Muscle of back (tissue), 11 donors: ENCODE data around the gene LY86. TPM values are rescaled to one million over a fixed set of nuclear protein-coding genes. Genes with fewer than 3 reads are reported as not detected.
A peak's percentile ranks its signal among the peaks of the same experiment; 100 is the strongest.

Experiments
- DNase-seq, 3 donors: peaks; one replicate each; pipeline versions ENCODE4 v3.0.0 to v3.0.0-alpha.2; 2013
- polyA plus RNA-seq, 10 donors: library from polyadenylated mRNA; unstranded; fragments of 120-200 nt; gene quantifications; one replicate each; pipeline ENCODE4 v1.2.1, GENCODE V29; 2013; ENCODE audit not compliant: insufficient read length in 10 of 10

LY86 gene
- polyA plus RNA-seq, 10 donors: 1.5 to 4.3 (median 2.2) TPM

DNA sequence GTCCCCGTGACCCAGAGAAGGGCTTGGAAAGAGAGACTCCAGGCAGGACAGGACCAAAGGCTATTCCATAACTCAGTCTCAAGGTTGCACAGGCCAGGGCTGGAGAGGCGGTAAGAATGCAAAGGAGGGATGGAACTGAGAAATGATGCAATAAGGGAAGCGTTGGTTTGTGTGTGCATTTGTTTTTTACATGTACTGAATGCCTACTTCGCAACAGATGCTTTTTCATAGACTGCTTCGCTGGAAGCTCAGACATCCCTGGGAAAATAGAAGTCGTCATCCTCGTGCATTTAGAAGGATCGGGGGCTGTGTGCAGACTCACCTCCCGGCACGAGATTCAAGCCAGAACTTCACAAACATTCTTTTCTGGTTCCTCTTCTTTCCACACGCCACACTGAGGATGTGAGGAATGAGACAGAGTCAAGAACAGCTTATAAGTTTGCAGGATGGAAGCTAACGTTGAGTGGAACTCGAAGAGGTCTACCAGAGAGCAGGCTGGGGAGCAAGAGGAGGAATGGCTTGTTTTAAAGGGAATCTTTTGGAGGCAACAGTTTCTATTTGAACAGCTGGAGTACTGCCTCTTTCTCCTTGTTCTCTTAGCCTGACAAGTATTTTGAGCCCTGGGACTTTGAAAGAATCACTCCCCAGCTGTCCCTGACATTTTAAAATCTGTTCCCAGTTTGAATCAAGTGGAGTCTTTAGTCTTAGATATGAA is 19.3 kb upstream of the LY86 start:
- DNase-seq: no peak

DNA sequence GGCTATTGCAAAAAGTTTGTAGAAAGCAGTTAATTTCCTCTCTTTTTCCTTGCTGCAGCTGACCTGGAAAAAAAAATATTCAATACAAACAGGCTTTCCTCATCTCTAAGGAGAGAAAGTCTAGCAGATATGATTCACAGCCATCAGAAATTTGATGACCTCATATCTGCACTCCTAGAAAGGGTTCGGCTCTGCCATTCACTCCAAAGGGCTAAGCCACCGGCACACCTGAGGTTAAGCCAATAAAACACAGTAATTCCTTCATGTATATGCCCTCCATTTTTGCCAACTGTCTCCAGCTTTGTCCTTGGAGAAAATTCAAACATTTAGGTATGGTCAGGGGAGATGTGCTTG is 18.7 kb upstream of the LY86 start:
- DNase-seq: no peak

DNA sequence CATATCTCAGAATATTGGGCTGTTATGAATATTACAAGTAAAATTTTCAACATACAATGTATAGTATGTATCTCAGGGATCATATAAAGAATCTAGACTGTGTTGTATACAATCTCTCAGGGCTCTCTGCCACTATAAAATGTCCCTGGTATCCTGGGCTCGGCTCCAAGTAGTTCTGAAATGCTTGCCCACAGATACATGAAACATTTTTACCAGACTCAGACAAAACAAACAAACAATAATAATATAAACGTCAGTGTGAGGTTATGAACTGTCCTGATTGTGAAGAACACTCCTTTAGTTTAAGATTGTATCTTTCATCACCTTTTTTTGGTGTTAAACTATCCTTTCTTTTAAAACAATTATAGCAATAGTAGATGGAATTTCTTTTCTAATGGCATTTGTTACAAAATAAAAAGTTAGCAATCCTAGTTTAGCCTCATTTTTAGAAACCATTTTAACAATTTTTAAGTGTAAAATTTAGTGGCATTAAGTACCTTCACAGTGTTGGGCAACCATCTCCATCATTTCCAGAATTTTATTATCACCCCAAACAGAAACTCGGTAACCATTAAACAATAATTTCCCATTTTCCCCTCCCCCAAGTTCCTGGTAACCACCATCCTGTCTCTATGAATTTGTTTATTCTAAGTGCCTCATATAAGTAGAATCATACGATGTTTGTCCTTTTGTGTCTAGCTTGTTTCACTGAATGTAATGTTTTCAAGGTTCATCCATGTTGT is 17.4 kb upstream of the LY86 start:
- DNase-seq: no peak

DNA sequence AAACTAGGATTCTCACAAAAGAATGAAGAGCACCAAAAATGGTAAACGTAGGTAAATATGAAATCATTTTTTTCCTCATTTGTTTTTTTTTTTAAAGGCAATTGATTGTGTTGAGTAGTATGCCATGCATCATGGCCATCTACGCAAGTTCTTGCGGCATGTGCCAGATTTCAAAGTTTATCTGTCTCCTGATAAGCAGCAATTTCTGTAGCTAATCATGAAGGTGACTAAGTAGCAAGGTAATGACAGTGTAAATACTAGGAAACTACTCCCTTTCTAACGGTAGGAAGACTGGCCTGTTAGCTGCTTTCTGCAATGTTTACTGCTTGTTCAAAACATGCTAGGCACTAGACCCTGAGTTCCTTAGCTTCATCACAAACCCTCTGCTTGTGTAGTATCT is 13.4 kb upstream of the LY86 start:
- no peak for DNase-seq

DNA sequence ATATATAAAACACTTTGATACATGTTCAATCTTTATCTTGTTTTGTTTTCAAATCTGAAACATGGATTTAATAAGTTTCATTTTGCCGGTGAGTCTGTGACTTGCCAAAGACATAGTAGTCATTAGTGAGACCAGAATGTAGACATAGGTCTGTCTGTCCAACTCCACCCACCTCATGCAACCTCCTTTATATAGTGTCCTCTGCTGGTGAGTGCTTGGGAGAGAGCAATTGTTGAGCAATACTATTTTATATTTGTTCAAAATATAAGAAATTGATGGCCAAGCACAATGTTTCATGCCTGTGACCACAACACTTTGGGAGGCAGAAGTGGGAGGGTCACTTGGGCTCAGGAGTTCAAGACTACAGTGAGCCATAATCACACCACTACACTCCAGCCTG is 10.8 kb upstream of the LY86 start:
- no peak for DNase-seq

DNA sequence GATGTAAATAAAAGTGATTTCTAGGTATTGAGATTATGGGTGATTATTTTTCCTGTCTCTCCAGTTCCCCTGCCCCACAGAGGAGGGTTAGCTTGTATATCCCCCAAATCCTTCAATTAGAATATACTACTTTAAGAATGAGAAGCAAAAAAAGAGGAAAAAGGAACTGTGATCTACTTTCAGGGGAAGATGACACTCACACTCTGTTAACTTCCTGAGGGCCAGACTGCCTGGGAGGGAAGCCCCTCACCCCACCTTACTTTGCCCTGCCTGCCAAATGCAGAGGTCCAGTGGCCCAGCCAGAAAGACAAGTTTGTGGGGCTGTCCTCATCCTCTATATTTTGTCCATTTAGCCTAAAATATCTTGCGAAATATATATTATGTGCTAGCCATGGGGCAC is 9.2 kb upstream of the LY86 start:
- no peak for DNase-seq

DNA sequence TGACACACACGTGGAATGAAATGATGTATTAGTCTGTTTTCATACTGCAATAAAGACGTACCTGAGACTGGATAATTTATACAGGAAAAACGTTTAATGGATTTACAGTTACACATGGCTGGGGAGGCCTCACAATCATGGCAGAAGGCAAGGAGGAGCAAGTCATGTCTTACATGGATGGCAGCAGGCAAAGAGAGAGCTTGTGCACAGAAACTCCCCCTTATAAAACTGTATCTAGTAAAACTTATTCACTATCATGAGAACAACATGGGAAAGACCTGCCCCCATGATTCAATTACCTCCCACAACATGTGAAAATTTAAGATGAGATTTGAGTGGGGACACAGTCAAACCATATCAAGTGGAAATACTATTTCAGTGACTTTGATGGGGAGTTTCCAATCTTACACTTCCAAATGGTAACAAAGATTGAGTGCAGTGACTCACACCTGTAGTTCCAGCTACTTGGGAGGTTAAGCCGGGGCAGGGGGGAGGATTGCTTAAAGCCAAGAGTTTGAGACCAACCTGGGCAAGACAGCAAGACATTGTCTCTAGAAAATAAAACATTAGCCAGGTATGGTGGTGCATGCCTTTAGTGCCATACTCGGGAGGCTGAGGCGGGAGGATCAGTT is 8.2 kb upstream of the LY86 start:
- DNase-seq: no peak

DNA sequence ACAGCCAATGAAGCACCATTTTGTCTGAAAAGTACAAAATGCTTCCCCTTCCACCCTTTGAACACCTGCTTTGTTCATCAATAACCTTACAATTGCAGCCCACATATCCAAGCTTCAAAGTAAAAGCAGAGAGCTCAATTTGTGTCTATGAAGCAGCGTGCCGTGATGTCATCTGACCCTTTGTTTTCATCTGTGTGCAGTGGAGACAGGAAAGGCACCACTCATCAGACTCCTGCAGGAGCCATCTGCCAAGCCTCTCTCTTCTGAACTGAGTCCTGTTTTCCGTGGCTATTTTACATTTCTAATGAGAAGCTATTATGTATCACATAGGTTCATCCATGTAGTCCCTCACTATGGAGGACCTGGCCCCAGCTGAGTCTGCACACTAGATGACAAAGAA is 7.5 kb upstream of the LY86 start:
- DNase-seq: no peak

DNA sequence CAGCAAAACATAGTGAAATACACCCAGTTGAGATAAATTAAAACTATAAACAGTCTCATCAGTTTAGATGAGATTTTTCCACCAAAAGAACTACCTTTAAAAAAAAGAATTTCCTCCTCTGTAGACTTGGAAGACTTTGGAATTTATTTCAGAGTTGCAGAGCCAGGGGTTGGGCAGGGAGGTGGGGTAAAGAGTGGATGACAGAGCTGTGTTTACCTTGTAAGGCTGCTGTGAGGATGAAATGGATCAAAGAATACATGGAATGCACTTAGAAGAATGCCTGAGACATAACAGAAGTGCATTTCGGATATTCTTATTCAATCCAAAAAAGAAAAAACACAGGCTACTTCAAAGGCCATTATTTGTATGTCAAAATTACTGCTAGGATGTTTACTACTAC is 6.4 kb upstream of the LY86 start:
- no peak for DNase-seq

DNA sequence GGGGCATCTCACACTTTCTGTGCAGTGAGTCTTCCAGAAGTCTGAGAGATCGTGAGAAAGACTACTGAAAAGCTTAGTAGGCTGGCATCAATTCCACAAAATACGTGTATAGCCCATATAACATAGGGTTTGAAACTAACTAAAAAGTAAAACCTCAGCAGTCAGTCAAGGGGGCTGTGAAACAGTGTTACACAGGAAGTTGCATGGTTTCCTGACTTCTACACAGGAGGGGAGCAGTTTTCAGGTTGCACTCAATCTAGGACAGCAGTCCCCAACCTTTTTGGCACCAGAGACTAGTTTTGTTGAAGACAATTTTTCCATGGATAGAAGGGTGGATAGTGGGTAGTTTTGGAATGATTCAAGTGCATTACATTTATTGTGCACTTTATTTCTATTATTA is 4.7 kb upstream of the LY86 start:
- no peak for DNase-seq

DNA sequence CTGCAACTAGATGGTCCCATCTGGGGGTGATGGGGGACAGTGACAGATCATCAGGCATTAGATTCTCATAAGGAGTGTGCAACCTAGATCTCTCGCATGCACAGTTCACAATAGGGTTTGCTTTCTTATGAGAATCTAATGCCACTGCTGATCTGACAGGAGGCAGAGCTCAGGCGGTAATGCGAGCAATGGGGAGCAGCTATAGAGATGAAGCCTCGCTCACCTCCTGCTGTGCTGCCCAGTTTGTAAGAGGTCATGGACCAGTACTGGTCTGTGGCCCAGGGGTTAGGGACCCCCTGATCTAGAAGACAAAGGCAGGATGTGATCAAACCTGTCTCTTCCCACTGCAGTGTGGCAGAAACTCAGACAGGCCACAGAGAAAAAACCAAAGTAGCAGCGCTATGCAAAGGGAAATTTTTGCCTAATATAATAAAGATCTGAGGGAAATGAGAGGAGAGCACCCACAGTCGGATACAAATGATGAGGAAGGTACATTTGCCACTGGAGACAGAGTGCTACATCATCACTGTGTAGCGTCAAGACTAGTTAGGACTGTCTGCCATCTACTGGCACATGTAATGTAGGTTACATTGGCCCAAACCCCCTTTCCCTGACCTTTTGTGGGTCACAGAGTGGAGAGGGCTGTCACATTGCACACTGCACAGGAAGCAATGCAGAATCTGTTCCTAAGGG is 4.1 kb upstream of the LY86 start:
- DNase-seq: no peak

DNA sequence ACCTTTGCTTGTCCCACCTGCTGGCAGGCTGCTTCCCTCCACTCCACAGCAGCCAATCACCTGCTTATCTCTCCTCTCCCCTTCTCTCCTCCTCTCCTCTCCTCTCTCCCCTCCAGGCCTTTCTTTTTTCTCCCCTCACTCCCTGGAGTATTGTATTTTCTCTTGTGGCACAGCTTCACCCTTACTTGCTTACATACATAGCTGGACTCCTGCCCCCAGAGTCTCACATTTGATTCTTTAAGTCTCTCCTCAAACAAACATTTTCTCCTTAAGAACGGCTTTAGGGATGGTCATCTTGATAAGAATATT is 3.6 kb upstream of the LY86 start:
- no peak for DNase-seq

DNA sequence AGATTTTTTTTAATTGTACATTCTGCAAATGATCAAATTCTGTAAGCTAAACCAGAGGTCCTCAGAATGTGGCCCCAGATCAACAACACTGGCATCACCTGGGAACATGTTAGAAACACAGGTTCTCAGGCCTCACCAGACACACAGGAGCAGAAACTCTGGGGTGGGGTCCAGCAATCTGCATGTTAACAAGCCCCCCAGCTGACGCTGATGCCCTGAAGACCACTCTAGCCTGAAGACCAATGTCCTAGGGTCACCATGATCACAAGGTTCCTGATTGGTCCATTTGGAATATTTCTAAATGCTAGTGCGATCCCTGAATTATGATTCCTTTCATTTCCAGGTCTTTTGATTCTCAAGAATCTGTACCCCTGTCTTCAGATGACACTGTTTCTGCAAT is 2.4 kb upstream of the LY86 start:
- no peak for DNase-seq

DNA sequence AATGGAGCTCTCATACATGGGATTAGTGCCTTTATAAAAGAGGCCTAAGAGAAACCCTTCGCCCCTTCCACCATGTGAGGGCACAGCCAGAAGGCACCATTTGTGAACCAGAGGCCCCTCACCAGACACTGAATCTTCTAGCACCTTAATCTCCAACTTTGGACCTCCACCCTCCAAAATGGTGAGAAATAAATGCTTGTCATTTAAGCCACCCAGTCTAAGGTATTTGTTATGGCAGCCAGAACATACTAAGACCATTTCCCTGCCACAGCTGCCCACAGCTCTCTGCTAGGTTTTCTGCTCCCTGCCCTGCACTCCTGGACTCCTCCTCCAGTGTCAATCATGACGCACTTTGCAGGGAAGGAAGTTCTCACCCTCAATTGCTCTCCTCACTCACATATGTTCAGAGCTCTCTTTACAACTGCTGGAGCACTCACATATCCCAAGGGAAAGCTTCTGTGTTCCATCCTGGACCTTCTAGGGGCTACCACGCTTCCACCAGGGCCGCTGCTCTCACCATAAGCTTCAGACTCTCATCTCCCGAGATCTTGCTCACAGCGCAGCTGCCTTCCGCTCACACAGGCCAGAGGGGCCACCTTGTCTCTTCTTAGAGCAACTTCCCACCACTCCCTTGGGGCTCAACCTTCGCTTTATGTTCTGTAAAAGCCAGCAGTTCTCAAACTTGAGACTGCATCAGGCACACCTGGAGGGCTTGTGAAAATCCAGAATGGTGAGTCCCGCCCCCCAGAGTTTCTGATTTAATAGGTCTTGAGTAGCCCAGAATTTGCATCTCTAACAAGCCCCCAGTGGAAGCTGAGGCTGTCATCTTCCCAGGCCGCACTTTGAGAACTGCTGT is 1.6 kb upstream of the LY86 start:
- DNase-seq: peak in 1 of 3 donors; percentile 54

DNA sequence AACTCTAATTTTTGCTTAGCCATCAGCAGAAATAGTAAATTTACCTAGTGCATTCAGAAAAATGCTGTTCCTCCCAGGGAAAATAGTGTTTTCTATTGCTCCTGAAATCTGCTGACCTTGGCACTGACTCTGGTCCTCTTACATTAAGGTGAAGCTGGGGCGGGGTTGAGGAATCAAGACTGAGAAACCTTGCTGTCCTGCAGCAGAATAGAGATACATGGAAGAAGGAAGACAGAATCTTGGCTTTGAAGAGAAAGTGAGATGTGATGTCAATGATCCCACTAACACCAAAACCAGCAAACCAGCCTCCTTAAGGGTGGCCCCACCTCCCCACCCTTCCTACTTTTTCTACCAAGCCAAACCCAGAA is 840 bp upstream of the LY86 start:
- DNase-seq: no peak

DNA sequence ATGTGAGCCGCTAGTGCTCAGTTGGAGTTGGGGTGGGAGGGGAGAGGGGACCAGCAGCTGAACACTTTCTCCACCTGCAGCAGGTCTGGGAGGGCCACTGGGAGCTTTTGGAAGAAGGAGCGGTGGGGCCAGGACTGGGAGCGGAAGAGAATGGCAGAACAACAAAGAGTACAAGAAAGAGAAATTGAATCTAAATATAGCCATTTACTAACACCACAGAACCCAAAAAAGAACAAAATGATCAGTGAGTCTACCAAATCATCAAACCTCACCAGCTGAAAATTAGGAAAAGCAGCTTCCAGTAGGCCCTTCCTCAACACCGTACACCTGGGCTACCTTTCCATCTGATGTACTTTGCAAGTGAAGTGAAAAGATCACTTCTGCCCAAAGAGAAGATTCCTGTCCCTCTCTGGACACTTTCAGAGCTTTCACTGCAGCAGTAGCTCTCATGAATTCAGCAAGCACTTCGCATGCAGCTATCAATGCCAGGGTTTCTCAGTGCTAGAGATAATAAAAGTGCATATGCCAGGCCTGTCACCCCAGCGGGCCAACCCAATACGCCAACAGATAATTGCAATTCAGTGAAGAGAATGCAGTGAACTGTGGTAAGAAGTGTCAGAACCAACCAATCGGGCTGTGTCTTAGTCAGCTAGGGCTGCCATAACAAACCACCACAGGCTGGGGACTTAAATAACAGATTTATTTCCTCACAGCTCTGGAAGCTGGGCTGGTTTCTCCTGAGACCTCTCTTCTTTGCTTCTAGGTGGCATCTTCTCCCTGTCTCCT is 597 bp downstream of the LY86 start:
- no peak for DNase-seq

DNA sequence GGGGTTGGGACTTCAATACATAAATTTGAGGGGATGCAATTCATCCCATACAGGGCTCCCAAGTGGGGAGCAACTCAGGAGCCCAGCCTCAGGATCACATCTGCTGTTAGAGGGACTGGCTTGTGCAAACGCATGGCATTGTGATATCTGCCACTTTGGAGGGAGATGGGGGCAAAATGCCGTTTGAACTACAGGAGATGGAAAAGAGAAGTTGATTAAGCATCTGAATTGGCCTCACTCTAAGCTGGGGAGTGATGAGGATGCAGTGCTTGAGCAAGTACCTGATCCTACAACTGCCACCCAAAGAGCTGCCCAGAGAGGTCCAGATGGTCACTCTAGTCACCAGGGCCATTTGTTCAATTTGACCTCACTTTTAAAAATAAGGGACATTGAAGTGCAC is 2.0 kb downstream of the LY86 start:
- no peak for DNase-seq

DNA sequence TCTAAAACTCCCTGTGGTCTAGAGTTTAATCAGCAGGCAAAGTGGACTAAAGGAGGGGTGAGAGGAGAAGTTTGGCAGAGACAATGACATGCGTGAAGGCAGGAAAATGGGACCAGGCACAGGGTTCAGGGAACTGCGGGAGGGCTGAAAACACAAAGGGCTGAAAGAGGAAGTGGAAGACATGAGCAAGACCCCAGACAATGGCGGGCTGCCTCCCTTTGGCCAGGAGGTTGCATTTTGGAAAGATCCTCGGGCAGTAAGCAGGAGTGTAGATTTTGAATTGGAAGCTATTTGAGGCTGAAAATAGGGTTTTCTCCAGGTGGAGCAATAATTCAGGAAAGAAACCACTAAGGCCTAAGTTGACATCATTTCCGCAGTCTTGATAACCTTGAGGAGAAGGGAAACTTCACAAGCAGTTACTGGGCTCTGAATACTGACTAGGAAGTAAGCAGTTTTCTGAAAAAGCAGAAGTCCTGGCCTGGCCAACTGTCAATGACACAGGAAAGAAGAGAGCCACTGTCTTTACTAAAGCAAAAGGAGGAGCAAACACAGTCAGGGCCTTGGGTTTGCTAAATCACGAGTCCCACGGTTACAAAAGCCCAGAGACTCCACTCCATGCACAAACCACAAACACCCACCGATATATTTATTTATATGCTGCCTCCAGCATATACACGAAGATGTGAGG is 3.4 kb downstream of the LY86 start:
- peak in 1 of 3 donors; percentile 63 for DNase-seq

DNA sequence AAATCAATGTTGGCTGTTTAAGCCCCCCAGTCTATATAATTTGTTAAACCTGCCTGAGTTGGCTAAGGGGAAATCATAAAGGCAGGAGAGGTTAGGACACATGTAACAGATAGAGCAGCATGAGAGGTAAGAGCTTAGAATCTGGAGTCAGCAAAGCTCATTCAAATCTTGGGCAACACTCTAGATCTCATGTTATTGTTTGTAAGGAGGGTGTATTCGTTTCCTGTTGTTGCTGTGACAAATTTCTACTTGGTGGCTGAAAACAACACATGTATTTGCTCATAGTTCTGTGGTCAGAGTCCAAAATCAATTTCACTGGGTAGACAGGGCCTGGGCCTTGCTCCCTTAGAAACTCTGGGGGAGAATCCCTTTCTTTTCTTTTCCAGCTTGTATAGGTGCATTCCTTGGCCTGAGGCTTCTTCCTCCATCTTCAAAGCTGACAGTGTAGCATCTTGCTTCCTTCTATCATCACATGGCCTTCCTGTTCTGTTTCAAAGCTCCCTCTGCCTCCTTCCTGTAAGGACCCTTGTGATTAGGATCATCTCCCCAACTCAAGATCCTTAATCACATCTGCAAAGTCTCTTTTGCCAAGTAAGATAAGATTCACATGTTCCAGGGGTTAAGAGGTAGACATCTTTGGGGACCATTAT is 4.4 kb downstream of the LY86 start:
- DNase-seq: no peak

DNA sequence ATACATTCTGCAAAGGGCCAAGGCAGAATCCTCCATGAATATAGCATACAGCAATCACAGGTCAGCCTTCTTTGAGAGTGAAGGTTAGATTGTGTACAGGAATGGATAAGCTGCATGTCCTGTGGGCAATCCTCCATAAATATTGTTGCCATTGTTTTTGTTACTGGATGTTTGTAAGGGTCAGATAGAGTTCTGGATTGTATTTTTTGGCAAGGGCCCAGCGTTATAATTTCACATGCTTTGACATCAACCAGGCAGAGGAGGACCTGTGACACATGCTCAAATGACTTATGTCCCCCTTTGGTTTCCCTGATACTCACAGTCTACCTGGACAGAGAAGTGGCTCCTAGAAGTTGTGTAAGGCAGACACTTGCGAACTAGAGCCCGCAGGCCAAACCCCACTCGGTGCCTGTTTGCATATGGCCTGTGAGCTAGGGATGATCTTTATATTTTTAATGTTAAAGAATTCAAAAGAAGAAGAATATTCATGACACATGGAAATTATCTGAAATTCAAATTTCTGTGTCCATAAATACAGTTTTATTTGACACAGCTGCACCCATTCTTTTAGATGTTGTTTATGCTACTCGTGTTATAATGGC is 5.4 kb downstream of the LY86 start:
- DNase-seq: no peak
